A549 (cell line): ENCODE results near the gene PKN1. TPM values are rescaled to one million over a fixed set of nuclear protein-coding genes. Genes with fewer than 3 reads are reported as not detected.

Source experiments
- ATAC-seq, 2 experiments: fragments of 200-7000 bp in 1 of 2; fragments of >200 bp in 1 of 2; cut with Nextera tagmentation in 1 of 2; cut with Tn5 transposase in 1 of 2; 3 replicates each; pipeline versions ENCODE4 v1.8.0 to v1.9.1; 2018 to 2020; ENCODE audit warnings: mild to moderate bottlenecking in 1 of 2, moderate library complexity in 1 of 2
- CTCF ChIA-PET: fragments of 300-600 bp; sonication (Branson Sonifier 250); formaldehyde crosslinking; extraction: SDS; loops from one replicate; lab custom pipeline; 2021; ENCODE audit warnings: antibody characterized with exemption, inconsistent platforms; lab: Yijun Ruan, JAX
- POLR2A ChIA-PET: fragments of 350-600 bp; formaldehyde crosslinking; extraction: SDS; loops from one replicate; lab custom pipeline; 2021; ENCODE audit warnings: antibody characterized with exemption, inconsistent platforms; lab: Yijun Ruan, JAX
- DNase-seq, 2 experiments: peaks; one replicate each; pipeline versions ENCODE4 v3.0.0 to v3.0.0-alpha.2; 2011 to 2016; ENCODE audit warnings: low read depth in 1 of 2, low spot score in 1 of 2
- FAIRE-seq: peaks from 2 replicates; lab custom pipeline; 2011; peaks lifted over from hg19 to GRCh38; lab: Jason Lieb, UNC
- H3K27ac ChIP-seq, 2 experiments: fragments of >200 bp; sonication (Bioruptor Twin); formaldehyde crosslinking; 3 replicates each; pipeline ENCODE4 v1.5.1; 2016 to 2017
- H3K4me1 ChIP-seq: fragments of >200 bp; sonication (Bioruptor Twin); formaldehyde crosslinking; 3 replicates; pipeline ENCODE4 v1.6.1; 2016
- H3K4me2 ChIP-seq: fragments of >200 bp; sonication (Bioruptor Twin); formaldehyde crosslinking; 3 replicates; pipeline ENCODE4 v1.6.1; 2016
- H3K4me3 ChIP-seq: fragments of >200 bp; sonication (Bioruptor Twin); formaldehyde crosslinking; 3 replicates; pipeline ENCODE4 v1.5.1; 2016
- H3K9me3 ChIP-seq: fragments of >200 bp; sonication (Bioruptor Twin); formaldehyde crosslinking; 3 replicates; pipeline ENCODE4 v1.6.1; 2016
- CBX8 ChIP-seq: fragments of 200-600 bp; sonication (generic); IDR thresholded peaks from 2 replicates; pipeline ENCODE4 v1.6.1; 2016
- CEBPB ChIP-seq, 2 experiments: fragments of >200 bp in 1 of 2; sonication (Bioruptor Twin) in 1 of 2; formaldehyde crosslinking in 1 of 2; IDR thresholded peaks; 2 replicates each; pipeline ENCODE4 v1.6.1; 2012 to 2016
- CHD2 ChIP-seq: fragments of 150-350 bp; IDR thresholded peaks from 2 replicates; pipeline ENCODE4 v1.6.1; 2014; ENCODE audit warnings: low read length; ENCODE audit not compliant: partially characterized antibody
- HDAC2 ChIP-seq: fragments of 200-600 bp; sonication (generic); IDR thresholded peaks from 2 replicates; pipeline ENCODE4 v1.6.1; 2016
- HEYL ChIP-seq: fragments of 250-450 bp; sonication (Bioruptor Pico); IDR thresholded peaks from 2 replicates; pipeline ENCODE4 v1.8.0; 2021; ENCODE audit warnings: mild to moderate bottlenecking, moderate library complexity
- HOXA7 ChIP-seq: fragments of 250-450 bp; sonication (Bioruptor Pico); IDR thresholded peaks from 2 replicates; pipeline ENCODE4 v1.5.0; 2020; ENCODE audit warnings: mild to moderate bottlenecking, moderate library complexity
- HOXB13 ChIP-seq: fragments of 250-450 bp; sonication (Bioruptor Pico); IDR thresholded peaks from 2 replicates; pipeline ENCODE4 v1.5.0; 2020; ENCODE audit warnings: low read depth, mild to moderate bottlenecking, moderate library complexity
- JUN ChIP-seq, 2 experiments: fragments of >200 bp; sonication (Bioruptor Twin); formaldehyde crosslinking; IDR thresholded peaks; 2 replicates in 1 of 2; 3 replicates in 1 of 2; pipeline ENCODE4 v1.6.1; 2016 to 2017
- KDM1A ChIP-seq: fragments of 200-600 bp; sonication (generic); IDR thresholded peaks from 2 replicates; pipeline ENCODE4 v1.6.1; 2016; ENCODE audit warnings: low read depth, mild to moderate bottlenecking
- PHF8 ChIP-seq: fragments of 200-600 bp; sonication (generic); IDR thresholded peaks from 2 replicates; pipeline ENCODE4 v1.6.1; 2016; ENCODE audit warnings: low read depth, mild to moderate bottlenecking, antibody characterized with exemption, moderate library complexity, borderline replicate concordance
- RAD21 ChIP-seq, 2 experiments: fragments of >200 bp in 1 of 2; sonication (Bioruptor Twin) in 1 of 2; formaldehyde crosslinking in 1 of 2; IDR thresholded peaks in 1 of 2; conservative IDR thresholded peaks in 1 of 2; 2 replicates in 1 of 2; 3 replicates in 1 of 2; pipeline ENCODE4 v1.6.1; 2012 to 2018; ENCODE audit warnings: inconsistent platforms in 1 of 2
- SMC3 ChIP-seq: fragments of >200 bp; sonication (Bioruptor Twin); formaldehyde crosslinking; IDR thresholded peaks from 3 replicates; pipeline ENCODE4 v1.6.1; 2018; ENCODE audit warnings: inconsistent platforms
- TFCP2L1 ChIP-seq: fragments of 250-450 bp; sonication (Bioruptor Pico); IDR thresholded peaks from 2 replicates; pipeline ENCODE4 v1.5.0; 2021; ENCODE audit warnings: mild to moderate bottlenecking
- ZFP36 ChIP-seq: fragments of 450-650 bp; IDR thresholded peaks from 2 replicates; pipeline ENCODE4 v1.6.1; 2014; ENCODE audit warnings: borderline replicate concordance; ENCODE audit not compliant: partially characterized antibody
- ZNF302 ChIP-seq: fragments of 250-450 bp; sonication (Bioruptor Pico); IDR thresholded peaks from 2 replicates; pipeline ENCODE4 v1.9.0; 2021; ENCODE audit warnings: inconsistent platforms, mild to moderate bottlenecking, moderate library complexity
- WGBS: methylation state at CpG from one replicate; pipeline ENCODE4 v1.1.6; 2017; ENCODE audit errors: missing lambda C conversion rate; 5-methylcytosine and 5-hydroxymethylcytosine counted together
- polyA plus RNA-seq, 4 experiments: library from polyadenylated mRNA; depleted of rRNA in 3 of 4; stranded (reverse); fragments of >200 nt; fragmentation: RNase III in 1 of 4; extraction: RNeasy Plus Mini Kit Qiagen cat#74134 plus additional on column Dnase treatment in 1 of 4; gene quantifications; 2 replicates in 3 of 4; 3 replicates in 1 of 4; pipeline ENCODE4 v1.2.3, GENCODE V29; 2011 to 2017
- TF ChIP-seq, protein P1 (sequence below): fragments of 150-350 bp; IDR thresholded peaks from 2 replicates; pipeline ENCODE4 v1.6.1; 2014; ENCODE audit warnings: low read depth, mild to moderate bottlenecking, low read length
- TF ChIP-seq, protein P2 (sequence below): fragments of >200 bp; sonication (Bioruptor Twin); formaldehyde crosslinking; IDR thresholded peaks from 3 replicates; pipeline ENCODE4 v1.6.1; 2016
- TF ChIP-seq, protein P3 (sequence below): fragments of 250-450 bp; sonication (Bioruptor Pico); IDR thresholded peaks from 2 replicates; pipeline ENCODE4 v1.5.0; 2020; ENCODE audit warnings: low read depth, mild to moderate bottlenecking, moderate library complexity
- TF ChIP-seq, protein P4 (sequence below): fragments of >200 bp; sonication (Bioruptor Twin); formaldehyde crosslinking; IDR thresholded peaks from 3 replicates; pipeline ENCODE4 v1.5.1; 2016

The PKN1 gene
- polyA plus RNA-seq, 2 of the 4 experiments (the other 2 are of a cell fraction): 33.4 to 37.3 TPM

DNA sequence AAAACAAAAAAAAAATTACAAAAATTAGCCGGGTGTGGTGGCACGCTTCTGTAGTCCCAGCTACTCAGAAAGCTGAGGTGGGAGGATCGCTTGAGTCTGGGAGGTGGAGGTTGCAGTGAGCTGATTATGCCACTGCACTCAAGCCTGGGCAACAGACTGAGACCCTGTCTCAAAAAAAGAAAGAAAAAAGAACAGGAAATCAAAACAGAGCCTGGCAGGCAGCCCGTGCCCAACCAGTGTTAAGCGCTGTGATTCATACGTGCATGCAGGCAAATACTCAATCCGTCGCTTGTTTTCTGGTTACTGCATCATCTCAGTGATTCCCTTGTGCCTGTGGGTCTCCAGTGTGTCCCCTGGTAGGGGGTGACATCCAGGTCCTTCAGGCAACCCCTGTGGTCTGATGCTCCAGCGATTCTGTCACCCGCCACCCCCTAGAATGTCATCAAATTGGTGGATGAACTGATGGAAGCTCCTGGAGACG lies 32.1 kb upstream of the PKN1 start:
- FAIRE-seq: no peak
- CTCF ChIA-PET: interaction anchor here (1.5 kb wide), 1 partner anchor 264 kb away, joined by 3 read pairs; the partner anchor contains the start of gene ASF1B
- Histone ChIP-seq H3K4me1 (no peaks in the 10 kb centered on the region), H3K9me3 (no peaks in the 10 kb centered on the region), H3K4me2 (no peak overlapping the region), H3K27ac (no peak overlapping the region)
- no peak for TF ChIP-seq CEBPB (IDR thresholded peaks at IDR 0.05)
- TF ChIP-seq, protein P1, sequence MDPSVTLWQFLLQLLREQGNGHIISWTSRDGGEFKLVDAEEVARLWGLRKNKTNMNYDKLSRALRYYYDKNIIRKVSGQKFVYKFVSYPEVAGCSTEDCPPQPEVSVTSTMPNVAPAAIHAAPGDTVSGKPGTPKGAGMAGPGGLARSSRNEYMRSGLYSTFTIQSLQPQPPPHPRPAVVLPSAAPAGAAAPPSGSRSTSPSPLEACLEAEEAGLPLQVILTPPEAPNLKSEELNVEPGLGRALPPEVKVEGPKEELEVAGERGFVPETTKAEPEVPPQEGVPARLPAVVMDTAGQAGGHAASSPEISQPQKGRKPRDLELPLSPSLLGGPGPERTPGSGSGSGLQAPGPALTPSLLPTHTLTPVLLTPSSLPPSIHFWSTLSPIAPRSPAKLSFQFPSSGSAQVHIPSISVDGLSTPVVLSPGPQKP: no peak
- TF ChIP-seq KDM1A: no peak
- TF ChIP-seq PHF8: no peak
- no peak for TF ChIP-seq JUN (IDR thresholded peaks at IDR 0.05)
- TF ChIP-seq TFCP2L1: no peak
- TF ChIP-seq ZNF302 (CRISPR knock-in tag): no peak
- TF ChIP-seq HEYL (CRISPR knock-in tag): no peak
- TF ChIP-seq, protein P2, sequence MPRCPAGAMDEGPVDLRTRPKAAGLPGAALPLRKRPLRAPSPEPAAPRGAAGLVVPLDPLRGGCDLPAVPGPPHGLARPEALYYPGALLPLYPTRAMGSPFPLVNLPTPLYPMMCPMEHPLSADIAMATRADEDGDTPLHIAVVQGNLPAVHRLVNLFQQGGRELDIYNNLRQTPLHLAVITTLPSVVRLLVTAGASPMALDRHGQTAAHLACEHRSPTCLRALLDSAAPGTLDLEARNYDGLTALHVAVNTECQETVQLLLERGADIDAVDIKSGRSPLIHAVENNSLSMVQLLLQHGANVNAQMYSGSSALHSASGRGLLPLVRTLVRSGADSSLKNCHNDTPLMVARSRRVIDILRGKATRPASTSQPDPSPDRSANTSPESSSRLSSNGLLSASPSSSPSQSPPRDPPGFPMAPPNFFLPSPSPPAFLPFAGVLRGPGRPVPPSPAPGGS: no peak
- no peak for TF ChIP-seq HOXB13 (CRISPR knock-in tag)
- TF ChIP-seq, protein P3, sequence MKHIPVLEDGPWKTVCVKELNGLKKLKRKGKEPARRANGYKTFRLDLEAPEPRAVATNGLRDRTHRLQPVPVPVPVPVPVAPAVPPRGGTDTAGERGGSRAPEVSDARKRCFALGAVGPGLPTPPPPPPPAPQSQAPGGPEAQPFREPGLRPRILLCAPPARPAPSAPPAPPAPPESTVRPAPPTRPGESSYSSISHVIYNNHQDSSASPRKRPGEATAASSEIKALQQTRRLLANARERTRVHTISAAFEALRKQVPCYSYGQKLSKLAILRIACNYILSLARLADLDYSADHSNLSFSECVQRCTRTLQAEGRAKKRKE (CRISPR knock-in tag): no peak
- TF ChIP-seq CHD2: no peak
- no peak for TF ChIP-seq CBX8
- TF ChIP-seq, all 56 proteins: peak for 0
- H3K4me3 ChIP-seq: no peak overlapping the region
- WGBS: 88% methylated on average over 11 of the region's 11 CpGs
- POLR2A ChIA-PET: no interaction called here
- DNase-seq: no peak
- no peak for ATAC-seq

DNA sequence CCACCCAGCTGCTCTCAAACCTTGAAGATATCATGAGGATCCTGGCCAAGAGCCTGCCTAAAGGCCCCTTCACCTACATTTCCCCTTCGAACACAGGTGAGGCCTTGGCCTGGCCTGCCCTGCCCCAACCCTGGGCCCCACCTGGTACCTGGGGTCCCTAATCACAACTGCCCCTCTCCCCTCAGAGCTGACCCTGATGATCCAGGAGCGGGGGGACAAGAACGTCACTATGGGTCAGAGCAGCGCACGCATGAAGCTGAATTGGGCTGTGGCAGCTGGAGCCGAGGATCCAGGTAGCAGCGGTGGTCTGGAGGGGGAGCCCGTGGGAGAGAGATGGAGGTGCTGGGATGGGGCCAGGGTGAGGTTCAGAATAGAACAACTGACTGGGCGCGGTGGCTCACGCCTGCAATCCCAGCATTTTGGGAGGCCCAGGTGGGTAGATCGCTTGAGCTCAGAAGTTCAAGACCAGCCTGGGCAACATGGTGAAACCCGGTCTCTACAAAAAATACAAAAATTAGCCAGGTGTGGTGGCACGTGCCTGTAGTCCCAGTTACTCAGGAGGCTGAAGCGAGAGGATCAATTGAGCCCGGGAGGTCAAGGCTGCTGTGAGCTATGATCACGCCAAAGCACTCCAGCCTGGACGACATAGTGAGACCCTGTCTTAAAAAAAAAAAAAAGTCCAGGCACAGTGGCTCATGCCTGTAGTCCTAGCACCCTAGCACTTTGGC lies 31.5 kb upstream of the PKN1 start:
- 92% methylated on average over 18 of the region's 18 CpGs for WGBS
- no peak overlapping the region for H3K4me2 ChIP-seq
- CTCF ChIA-PET: interaction anchor here (0.8 to 1.5 kb wide), 2 partner anchors 35 to 265 kb away, joined by 3 read pairs; partner anchors contain the start of gene ASF1B
- TF ChIP-seq HOXB13 (CRISPR knock-in tag) (no peak), SMC3 (no peak), HOXA7 (CRISPR knock-in tag) (no peak), TFCP2L1 (no peak), KDM1A (no peak), HDAC2 (no peak), ZFP36 (no peak), RAD21 (conservative IDR thresholded peaks at IDR 0.05 in 1 of 2, IDR thresholded peaks at IDR 0.05 in 1 of 2) (no peak)
- TF ChIP-seq, protein P4, sequence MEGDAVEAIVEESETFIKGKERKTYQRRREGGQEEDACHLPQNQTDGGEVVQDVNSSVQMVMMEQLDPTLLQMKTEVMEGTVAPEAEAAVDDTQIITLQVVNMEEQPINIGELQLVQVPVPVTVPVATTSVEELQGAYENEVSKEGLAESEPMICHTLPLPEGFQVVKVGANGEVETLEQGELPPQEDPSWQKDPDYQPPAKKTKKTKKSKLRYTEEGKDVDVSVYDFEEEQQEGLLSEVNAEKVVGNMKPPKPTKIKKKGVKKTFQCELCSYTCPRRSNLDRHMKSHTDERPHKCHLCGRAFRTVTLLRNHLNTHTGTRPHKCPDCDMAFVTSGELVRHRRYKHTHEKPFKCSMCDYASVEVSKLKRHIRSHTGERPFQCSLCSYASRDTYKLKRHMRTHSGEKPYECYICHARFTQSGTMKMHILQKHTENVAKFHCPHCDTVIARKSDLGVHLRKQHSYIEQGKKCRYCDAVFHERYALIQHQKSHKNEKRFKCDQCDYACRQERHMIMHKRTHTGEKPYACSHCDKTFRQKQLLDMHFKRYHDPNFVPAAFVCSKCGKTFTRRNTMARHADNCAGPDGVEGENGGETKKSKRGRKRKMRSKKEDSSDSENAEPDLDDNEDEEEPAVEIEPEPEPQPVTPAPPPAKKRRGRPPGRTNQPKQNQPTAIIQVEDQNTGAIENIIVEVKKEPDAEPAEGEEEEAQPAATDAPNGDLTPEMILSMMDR: no peak
- POLR2A ChIA-PET: no interaction called here
- DNase-seq: no peak
- no peaks in the 10 kb centered on the region for H3K9me3 ChIP-seq
- H3K27ac ChIP-seq: no peak overlapping the region
- ATAC-seq: no peak
- no peaks in the 10 kb centered on the region for H3K4me1 ChIP-seq
- FAIRE-seq: no peak
- no peak overlapping the region for H3K4me3 ChIP-seq
